CD4-positive, alpha-beta T cell treated with Interleukin-2 at 100 ng/mL for 4 hours (primary cell): ENCODE data around the gene DYNLT2B.
A peak's percentile ranks its signal among the peaks of the same experiment; 100 is the strongest.
"Not testable (repeated sequence)": the region's sequence is repeated elsewhere in the genome, so short reads cannot be mapped to it uniquely, and the experiment has no call there.

Experiments used
- DNase-seq: peaks from one replicate; pipeline ENCODE4 v3.0.0-alpha.2; 2020; ENCODE audit warnings: low spot score

The DYNLT2B gene

DNA sequence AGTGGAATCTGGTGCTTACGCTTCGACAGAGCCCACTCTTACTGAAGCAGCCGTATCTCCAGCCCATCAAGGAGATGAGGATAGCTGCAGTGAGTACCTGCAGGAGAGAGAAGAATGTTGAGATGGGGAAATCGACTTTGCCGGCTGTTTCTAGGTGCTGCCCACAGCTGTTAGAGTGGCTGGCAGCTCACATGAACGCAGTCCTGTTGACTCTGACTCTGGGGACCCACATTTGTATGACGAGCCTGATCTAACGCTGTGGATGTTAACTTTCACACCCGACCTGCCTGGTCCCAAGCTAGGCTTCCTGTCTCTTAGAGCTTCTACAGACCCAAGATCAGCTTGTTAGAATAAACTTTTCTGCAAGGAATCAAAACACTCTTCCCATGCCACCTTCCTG is 8.9 kb upstream of the DYNLT2B start:
- no peak for DNase-seq

DNA sequence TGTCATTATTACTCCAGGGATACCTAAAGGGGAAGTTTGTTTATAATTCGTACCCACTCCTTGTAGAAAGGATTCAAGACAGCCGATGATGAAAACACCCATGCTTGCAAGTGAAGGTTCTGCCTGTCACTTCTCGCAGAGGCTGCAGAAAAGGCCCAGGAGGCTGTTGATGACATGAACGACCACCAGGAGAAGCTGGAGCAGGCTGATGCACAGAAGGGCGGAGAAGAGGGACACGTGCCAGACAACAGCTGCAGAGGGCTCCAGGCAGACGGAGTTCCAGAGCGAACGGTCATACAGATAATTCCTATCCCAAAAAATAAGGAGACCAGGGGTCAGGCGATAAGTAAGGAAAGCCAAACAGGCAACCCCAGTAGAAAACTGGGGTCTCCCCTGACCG is 5.7 kb upstream of the DYNLT2B start:
- no peak for DNase-seq

DNA sequence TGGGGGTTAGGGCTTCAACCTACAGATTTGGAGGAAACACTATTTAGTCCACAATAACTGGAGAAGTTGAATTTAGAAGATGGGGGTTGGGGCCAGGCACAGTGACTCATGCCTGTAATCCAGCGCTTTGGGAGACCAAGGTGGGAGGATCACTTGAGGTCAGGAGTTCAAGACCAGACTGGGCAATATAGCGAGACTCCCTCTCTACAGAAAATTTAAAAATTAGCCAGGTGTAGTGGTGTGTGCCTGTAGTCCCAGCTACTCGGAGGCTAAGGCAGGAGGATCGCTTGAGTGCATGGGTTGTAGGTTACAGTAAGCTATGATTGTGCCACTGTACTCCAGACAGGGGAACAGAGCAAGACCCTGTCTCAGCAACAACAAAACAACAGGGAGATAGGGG is 5.0 kb upstream of the DYNLT2B start:
- DNase-seq = no peak

DNA sequence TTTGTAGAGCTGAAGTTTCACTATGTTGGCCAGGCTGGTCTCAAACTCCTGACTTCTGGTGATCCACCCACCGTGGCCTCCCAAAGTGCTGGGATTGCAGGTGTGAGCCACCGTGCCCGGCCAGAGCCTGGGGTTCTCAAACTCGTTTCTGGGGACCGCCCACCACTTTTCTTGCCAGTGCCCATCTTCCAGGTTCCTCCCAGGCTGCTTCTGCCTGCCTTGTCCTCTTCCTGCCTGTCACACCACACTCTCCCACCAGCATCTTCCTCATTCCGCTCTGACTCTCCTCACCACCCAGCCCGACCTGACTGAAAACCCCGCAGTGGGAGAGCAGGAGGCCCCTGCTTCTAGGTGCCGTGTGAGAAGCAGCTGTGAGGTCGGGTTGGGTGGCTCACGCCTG is 3.1 kb upstream of the DYNLT2B start:
- DNase-seq = no peak

DNA sequence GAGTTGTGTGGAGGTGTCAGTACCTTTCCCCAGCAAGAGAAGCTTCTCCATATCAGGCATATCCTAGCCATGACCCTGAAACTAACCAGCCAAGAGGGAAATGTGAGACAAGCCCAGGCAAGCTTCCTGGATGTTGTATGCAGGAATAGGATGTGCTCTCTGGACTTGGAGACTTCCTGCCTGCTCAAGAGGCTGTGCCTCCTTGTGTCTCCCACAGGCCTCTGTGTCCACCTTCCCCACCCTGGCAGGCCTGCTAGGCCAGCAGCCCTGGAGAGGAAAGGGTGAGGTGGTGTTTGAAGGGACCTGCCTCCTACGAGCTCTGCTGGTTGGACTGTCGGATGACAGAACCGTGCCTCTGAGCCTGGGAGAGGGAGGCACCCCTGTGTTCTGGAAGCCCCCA is 2.1 kb upstream of the DYNLT2B start:
- DNase-seq = no peak

DNA sequence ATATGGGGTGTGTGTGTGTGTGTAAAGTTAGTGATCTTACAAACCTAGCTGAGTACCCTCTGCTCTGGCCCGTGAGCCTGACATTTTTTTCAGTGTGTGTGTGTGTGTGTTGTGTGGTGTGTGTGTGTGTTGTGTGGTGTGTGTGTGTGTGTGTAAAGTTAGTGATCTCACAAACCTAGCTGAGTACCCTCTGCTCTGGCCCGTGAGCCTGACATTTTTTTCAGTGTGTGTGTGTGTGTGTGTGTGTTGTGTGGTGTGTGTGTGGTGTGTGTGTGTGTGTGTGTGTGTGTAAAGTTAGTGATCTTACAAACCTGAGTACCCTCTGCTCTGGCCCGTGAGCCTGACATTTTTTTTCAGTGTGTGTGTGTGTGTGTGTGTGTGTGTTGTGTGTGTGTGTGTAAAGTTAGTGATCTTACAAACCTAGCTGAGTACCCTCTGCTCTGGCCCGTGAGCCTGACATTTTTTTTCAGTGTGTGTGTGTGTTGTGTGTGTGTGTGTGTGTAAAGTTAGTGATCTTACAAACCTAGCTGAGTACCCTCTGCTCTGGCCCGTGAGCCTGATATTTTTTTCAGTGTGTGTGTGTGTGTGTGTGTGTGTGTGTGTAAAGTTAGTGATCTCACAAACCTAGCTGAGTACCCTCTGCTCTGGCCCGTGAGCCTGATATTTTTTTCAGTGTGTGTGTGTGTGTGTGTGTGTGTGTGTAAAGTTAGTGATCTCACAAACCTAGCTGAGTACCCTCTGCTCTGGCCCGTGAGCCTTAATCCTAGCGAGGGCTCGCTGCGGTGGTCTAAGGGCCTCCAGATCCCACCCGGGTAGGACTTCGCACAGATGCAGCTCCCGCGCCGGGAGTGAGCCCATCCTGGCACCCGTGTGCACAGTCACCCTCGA is 997 bp downstream of the DYNLT2B start:
- not testable (repeated sequence) for DNase-seq

DNA sequence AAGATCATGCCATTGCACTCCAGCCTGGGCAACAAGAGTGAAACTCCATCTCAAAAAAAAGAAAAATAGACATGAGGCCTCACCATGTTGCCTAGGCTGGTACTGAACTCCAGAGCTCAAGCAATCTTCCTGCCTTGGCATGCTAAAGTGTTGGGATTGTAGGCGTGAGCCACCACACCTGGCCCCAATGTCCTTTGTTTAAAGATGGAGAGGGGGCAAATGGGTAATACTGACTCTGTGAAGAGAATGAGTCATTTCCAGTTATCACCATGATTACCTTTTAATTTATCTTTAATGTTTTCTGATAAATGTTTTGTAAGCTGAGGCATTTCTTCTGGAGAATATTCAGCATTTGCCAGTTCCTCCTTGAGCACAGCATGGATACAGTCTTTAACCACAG is 2.2 kb downstream of the DYNLT2B start:
- no peak for DNase-seq

DNA sequence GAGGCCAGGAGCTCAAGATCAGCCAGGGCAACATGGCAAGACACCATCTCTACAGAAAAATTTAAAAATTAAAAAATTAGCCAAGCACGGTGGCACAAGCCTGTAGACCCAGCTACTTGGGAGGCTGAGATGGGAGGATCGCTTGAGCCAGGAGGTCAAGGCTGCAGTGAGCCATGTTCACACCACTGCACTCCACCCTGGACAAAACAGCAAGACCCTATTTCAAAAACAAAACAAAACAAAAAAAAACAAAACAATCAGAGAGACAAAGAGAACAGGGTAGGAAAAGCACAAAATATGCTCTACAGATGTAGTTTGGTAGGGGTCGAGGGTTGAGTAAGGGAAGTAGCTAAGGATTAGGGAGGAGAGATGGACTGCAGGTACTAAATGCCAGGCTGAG is 3.4 kb downstream of the DYNLT2B start:
- DNase-seq = no peak

DNA sequence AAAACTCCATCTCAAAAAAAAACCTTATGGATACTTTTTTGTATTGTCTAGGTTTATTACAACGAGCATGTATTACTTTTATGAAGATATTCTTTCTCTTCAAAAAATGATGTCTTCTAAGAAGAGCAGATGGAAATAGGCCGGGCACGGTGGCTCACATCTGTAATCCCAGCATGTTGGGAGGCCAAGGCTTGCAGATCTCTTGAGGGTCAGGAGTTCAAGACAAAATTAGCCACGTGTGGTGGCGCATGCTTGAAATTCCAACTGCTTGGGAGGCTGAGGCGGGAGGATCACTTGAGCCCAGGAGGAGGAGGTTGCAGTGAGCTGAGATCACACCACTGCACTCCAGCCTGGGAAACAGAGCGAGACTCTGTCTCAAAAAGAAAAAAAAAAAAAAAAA is 4.0 kb downstream of the DYNLT2B start:
- DNase-seq = not testable (repeated sequence)

DNA sequence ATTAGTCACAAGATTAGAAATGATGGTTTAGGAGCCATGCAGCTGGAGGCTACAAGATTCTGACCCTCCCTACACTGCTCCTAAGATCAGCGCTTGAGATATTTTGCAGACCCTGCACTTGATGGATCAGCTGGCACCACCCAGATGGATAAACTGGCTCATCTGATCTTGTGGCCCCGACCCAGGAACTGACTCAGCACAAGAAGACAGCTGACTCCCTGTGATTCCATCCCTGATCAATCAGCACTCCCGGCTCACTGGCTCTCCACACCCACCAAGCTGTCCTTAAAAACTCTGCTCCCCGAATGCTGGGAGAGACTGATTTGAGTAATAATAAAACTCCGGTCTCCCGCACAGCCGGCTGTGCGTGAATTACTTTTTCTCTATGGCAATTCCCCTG is 15.1 kb downstream of the DYNLT2B start:
- DNase-seq = not testable (repeated sequence)

DNA sequence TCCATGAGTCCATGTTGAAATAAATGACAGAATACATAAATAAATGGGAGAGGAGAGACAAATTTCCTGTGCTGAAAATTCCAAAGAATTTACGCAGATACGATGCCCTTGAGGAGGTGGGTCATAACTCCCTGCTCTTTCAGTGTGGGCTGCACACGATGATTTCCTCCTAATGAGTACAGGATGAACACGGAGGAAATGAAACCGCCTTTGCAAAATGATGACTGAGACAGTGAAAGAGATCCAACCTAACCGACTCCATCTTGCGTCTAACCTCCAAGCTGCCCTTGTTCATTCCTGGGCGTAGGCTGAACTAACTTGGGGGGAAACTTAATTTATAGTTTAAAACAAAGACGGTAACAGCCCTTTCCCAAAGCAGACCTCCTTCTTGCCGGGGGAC is 15.5 kb downstream of the DYNLT2B start:
- not testable (repeated sequence) for DNase-seq

DNA sequence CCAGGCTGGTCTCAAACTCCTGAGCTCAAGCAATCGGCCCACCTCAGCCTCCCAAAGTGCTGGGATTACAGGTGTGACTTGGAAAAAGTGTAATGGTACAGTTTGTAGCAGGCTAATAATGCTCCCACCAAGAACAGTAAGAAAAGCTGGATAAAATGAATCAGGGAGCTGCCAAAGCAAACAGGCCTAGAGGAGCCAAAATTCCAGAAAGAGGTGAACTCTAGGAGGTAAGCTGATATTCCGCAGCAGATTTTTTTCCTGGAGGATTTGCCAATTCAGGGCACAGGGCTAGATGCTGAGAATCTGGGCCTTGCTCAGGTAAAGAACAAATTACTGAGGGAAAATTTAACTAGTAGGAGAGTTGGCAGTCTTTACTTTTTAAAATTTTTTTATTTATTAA is 19.5 kb downstream of the DYNLT2B start:
- DNase-seq = no peak

DNA sequence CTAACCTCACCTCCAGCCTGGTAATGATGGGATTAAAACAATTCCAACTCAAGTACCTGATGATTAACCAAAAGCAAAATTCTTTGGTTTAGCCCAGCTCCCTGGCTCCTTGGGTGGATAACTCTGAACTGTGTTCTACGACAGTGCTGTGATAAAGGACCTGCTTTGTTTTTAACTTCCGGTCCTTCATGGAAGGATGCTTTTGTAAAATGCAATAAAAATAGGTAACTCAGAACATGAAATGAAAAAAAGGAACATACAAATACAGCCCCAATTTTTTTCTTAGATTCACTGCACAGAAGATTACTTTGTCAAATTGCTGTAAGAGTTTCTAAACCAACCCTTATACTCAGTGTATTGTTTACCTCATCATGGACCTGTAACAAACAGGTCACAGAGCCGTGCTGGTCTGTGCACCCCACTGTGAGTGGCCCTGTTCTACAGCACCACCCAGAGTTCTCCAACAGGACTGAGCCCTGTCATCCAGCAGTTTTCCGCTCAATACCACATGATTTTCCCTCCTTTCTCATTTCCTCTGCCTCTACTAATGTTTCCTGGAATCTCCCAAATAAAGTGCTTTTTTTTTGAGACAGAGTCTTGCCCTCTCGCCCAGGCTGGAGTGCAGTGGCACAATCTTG is 25.6 kb downstream of the DYNLT2B start:
- no peak for DNase-seq

DNA sequence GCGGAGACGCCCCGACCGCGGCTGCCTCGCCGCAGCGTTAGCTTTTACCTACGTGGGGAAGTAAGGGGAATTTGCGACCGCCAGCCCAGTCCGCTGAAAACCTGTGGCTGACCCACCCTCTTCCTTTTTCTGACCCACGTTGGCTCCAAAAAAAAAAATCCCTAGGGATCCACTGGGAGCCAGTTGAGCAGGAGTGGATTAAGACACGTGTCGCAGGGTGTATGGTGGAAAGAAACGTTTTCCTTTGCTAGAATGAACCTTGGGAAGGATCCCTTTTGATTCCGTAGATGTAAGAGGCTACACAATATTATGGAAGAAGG is 29.9 kb downstream of the DYNLT2B start:
- no peak for DNase-seq

DNA sequence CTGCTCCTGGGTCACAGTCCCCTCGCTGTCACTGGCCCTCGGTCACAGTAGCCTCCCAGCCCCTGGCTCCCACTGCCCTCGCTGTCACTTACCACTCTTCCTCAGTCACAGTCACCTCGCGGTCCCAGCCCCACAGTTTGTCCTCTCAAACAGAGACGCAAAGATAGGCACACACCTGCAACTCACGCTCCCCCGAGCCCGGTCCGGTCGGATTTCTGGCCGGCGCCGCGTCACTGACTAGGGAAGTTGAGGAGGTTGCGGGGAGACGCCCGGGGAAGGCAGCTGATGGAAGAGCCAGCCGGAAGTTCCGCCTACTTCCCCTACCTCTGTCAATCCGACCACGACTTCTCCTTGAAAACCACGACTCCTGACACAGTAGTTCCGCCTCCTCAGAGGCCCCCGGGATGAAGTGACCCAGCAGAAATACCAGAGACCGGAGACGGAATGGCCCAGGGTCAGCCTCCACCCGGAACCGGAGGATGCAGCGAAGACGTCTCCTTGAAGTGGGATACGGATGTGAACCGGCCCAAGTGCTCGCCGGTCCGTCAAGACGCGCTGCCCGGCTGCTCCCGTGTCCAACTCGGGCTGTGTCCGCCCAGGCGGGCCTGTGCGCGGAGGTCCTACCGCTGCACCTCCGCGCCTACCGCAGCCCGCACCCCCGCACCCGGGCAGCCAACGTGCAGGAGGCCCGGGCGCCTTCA is 30.4 kb downstream of the DYNLT2B start, which contains the start of gene PCYT1A:
PCYT1A (minus strand) TSS at position 287 of the 701 bp plus-strand sequence. CDS start 17,195 bp downstream, outside the sequence.
- DNase-seq = peak; percentile 77

DNA sequence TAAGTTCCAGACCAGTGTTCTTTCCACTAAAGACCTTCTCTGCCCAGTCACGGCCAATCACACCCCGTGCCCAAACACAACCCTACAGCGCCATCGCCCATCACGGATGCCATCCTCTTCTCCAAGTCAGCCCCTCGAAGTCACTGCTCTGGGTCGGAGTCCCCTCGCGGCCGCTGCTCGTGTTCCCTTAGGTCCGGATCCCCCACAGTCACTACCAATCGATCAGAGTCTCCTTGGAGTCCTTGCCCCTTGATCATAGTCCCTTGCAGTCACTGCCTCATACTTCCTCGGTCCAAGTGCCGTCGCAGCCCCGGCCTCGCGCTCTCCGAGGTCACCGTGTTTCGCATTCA is 31.0 kb downstream of the DYNLT2B start:
- peak; percentile 22 for DNase-seq

DNA sequence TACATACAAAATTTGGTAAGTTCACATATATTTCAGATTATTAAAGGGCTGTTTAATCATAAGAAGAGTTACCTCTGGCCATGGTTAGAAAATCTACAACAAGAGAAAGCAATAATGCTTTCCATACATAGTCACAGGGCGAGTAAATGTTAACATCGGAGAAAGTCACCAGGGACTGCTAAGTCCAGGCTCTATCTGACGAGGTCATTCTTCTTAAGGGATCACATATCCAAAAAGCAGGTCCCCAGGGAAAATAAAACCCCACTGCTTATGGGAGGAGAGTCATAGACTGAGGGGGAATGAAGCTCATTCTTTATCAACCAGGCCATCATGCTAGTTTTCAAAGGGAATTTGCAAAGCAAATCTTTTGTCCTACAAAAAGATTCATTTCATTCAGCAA is 33.6 kb downstream of the DYNLT2B start:
- no peak for DNase-seq

DNA sequence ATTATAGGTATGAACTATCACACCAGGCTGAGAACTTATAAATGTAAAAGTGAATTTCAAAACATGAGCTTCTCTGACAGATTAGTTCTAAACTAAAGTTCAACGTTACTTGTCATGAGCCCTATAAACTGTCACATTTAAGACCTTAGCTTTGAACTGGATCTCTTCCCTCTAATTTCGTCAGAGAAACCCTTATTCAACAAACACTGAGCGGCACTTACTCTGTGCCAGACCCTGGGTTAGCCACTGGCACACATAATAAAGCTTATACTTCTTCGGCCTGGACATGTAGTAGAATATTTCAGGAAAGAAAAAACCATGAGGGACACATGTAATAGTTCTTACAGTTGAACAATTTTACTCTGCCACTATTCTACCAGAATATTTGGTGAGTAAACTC is 36.1 kb downstream of the DYNLT2B start:
- DNase-seq = no peak

DNA sequence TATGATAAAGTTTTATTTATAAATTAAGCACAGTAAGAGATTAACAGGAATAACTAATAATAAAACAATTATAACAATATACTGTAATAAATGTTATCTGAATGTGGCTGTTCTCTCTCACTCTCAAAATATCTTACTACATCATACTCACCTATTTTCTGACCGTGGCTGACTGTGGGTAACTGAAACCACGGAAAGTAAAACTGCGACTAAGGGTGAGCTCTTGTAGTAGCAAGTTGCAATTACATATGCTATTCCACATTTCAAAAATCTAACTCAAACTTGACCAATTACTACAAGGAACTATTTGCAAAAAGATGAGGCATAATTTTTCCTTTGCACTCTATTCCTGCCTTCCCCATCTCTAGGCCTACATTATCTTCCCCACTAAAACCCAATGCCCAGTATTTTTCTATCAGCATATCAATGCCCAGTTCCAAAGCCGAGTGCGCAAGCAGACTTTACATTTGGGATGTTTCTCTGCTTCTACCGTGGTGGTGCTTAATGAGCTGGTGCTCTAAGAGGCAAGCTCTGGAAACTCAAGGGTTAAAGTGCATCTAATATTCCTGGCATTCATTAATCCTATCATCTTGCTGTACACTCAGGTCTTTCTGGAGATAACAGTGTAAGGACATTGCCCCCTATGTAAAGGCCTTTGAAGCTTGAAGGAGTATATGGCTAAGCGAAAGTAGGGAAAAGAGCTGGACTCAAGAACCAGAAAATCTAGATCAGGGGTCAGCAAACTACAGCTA is 37.2 kb downstream of the DYNLT2B start:
- no peak for DNase-seq

DNA sequence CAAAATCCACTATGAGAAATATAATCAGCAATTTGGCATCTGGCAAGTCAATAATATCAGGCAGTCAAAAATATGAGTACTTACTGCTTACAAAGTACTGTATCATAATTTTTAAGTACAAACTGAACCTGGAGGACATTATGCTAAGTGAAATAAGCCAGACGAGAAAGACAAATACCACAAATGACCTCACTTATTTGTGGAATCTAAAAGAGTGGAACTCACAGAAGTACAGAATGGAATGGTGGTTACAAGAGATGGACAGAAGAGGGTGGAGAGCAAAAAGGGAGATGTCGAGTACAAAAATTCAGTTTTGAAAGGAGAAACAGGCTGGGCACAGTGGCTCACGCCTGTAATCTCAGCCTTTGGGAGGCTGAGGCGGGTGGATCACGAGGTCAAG is 42.9 kb downstream of the DYNLT2B start:
- DNase-seq = no peak

DNA sequence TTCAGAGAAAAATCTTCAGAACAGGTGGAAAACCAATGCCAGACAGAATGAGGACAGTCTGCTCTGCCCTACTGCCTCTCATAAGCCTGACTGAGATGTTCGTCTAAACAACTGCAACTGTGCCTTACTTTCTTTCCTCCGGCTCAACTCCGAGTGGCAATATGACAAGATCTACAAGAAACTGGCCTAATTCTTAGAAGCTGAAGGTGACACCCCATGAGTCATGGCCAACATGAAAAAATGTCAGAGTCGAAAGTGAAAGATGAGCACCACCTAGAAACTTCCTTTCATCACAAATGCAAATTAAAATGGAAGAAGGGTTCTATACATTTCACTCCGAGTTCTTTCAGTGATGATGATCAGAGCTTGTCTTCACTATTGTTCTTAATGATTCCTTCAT is 43.5 kb downstream of the DYNLT2B start:
- DNase-seq = peak; percentile 93

DNA sequence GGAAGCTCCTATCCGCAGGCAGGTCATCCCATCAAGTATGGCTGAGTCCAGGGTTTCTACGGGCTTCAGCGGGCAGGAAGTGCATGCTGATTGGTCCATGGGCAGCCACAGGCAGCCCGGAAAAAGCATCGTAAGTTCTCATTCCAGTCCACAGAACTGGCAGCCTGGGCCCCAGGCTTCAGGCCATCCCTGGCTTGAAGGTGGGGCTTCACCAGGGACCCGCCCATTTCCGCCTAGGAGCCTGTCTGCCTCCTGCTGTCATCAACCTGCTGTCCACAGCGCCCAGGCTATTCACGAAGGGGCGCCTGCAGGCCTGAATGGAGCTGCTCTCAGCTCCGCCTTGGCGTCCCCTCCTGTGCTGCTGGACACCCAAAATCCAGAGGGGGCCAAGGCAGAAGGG is 44.4 kb downstream of the DYNLT2B start:
- no peak for DNase-seq
